Endodermal cell (in vitro differentiated cells): ENCODE data around the gene OPA1. TPM values are rescaled to one million over a fixed set of nuclear protein-coding genes. Genes with fewer than 3 reads are reported as not detected.
A peak's percentile ranks its signal among the peaks of the same experiment; 100 is the strongest.

ENCODE experiments used
- DNase-seq: peaks from one replicate; pipeline ENCODE4 v3.0.0-alpha.2; 2017
- H3K27ac ChIP-seq: 2 replicates; pipeline ENCODE4 v1.5.1; 2013; ENCODE audit warnings: mild to moderate bottlenecking, low read depth, low read length, moderate library complexity
- H3K27me3 ChIP-seq: 2 replicates; pipeline ENCODE4 v1.6.1; 2013; ENCODE audit warnings: mild to moderate bottlenecking, low read length, moderate library complexity; ENCODE audit not compliant: insufficient read depth, control insufficient read depth, poor library complexity, severe bottlenecking
- H3K36me3 ChIP-seq: 2 replicates; pipeline ENCODE4 v1.7.0; 2013; ENCODE audit warnings: mild to moderate bottlenecking, low read length, moderate library complexity; ENCODE audit not compliant: control insufficient read depth, insufficient read depth
- H3K4me1 ChIP-seq: one replicate; pipeline ENCODE4 v1.7.0; 2013; ENCODE audit warnings: low read length; ENCODE audit not compliant: control insufficient read depth, insufficient read depth
- H3K4me3 ChIP-seq: 2 replicates; pipeline ENCODE4 v1.5.1; 2013; ENCODE audit warnings: mild to moderate bottlenecking, low read length, moderate library complexity
- H3K9ac ChIP-seq: 2 replicates; pipeline ENCODE4 v1.6.1; 2013; ENCODE audit warnings: mild to moderate bottlenecking, low read length, moderate library complexity; ENCODE audit not compliant: poor library complexity, severe bottlenecking; ENCODE audit errors: extremely low read depth
- H3K9me3 ChIP-seq: 2 replicates; pipeline ENCODE4 v1.6.1; 2013; ENCODE audit warnings: mild to moderate bottlenecking, low read length, moderate library complexity; ENCODE audit not compliant: control insufficient read depth
- H3K27ac Mint-ChIP-seq: 2 replicates; pipeline ENCODE4 v1.8.0; 2020; ENCODE audit warnings: mixed read lengths
- H3K27me3 Mint-ChIP-seq: 2 replicates; pipeline ENCODE4 v1.8.0; 2021; ENCODE audit warnings: mild to moderate bottlenecking, mixed read lengths; ENCODE audit not compliant: insufficient read depth
- H3K36me3 Mint-ChIP-seq: 2 replicates; pipeline ENCODE4 v1.8.0; 2020; ENCODE audit warnings: low read depth, mixed read lengths
- H3K4me1 Mint-ChIP-seq: 2 replicates; pipeline ENCODE4 v1.8.0; 2020; ENCODE audit warnings: mixed read lengths
- H3K4me3 Mint-ChIP-seq: 2 replicates; pipeline ENCODE4 v1.8.0; 2020; ENCODE audit warnings: mild to moderate bottlenecking, moderate library complexity, mixed read lengths
- H3K9me3 Mint-ChIP-seq: 2 replicates; pipeline ENCODE4 v1.8.0; 2020; ENCODE audit warnings: mild to moderate bottlenecking, mixed read lengths
- WGBS, 2 experiments: methylation state at CpG; one replicate each; pipeline versions ENCODE4 v1.1.5 to v1.1.7; 2013; ENCODE audit warnings: missing lambda C conversion rate in 2 of 2, mixed read lengths in 1 of 2; ENCODE audit not compliant: insufficient coverage in 1 of 2, insufficient read length in 1 of 2; 5-methylcytosine and 5-hydroxymethylcytosine counted together
- total RNA-seq, 2 donors: library from RNA; stranded (reverse); fragmentation: NEBNext Ultra II Directional in 1 of 2; extraction: Animal tissue kit (Norgen Biotek cat#: 25700) in 1 of 2; gene quantifications; 2 replicates in 1 of 2; 3 replicates in 1 of 2; pipeline ENCODE4 v1.2.1, GENCODE V29; 2021
- TF ChIP-seq, protein P1 (sequence below): fragments of 200-600 bp; sonication (generic); conservative IDR thresholded peaks from 2 replicates; pipeline ENCODE4 v1.5.0; 2021; ENCODE audit warnings: antibody characterized with exemption, mild to moderate bottlenecking

The OPA1 gene
- total RNA-seq, 2 donors from 2014 or later: 61.5 to 69.4 TPM

GRCh38 chr3:193702967-193703366, 110.0 kb downstream of the OPA1 start:
- no peak overlapping the region for H3K4me3 Mint-ChIP-seq
- H3K27me3 ChIP-seq: no peaks in the 10 kb centered on the region
- H3K4me1 ChIP-seq: no peaks in the 10 kb centered on the region
- no peaks in the 10 kb centered on the region for H3K27me3 Mint-ChIP-seq
- no peak overlapping the region for H3K4me3 ChIP-seq
- no peak overlapping the region for H3K9ac ChIP-seq
- H3K27ac ChIP-seq: no peak overlapping the region
- 86 to 90% methylated on average over 1 to 3 of the region's 3 CpGs for WGBS, 2 experiments
- TF ChIP-seq, protein P1, sequence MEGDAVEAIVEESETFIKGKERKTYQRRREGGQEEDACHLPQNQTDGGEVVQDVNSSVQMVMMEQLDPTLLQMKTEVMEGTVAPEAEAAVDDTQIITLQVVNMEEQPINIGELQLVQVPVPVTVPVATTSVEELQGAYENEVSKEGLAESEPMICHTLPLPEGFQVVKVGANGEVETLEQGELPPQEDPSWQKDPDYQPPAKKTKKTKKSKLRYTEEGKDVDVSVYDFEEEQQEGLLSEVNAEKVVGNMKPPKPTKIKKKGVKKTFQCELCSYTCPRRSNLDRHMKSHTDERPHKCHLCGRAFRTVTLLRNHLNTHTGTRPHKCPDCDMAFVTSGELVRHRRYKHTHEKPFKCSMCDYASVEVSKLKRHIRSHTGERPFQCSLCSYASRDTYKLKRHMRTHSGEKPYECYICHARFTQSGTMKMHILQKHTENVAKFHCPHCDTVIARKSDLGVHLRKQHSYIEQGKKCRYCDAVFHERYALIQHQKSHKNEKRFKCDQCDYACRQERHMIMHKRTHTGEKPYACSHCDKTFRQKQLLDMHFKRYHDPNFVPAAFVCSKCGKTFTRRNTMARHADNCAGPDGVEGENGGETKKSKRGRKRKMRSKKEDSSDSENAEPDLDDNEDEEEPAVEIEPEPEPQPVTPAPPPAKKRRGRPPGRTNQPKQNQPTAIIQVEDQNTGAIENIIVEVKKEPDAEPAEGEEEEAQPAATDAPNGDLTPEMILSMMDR: no peak
- no peak overlapping the region for H3K27ac Mint-ChIP-seq
- peaks cover 9% of the 10 kb centered on the region for H3K36me3 Mint-ChIP-seq
- H3K9me3 Mint-ChIP-seq: no peaks in the 10 kb centered on the region
- no peak for DNase-seq
- no peaks in the 10 kb centered on the region for H3K9me3 ChIP-seq
- H3K36me3 ChIP-seq: peaks cover 2% of the 10 kb centered on the region
- peaks cover 4% of the 10 kb centered on the region for H3K4me1 Mint-ChIP-seq

DNA sequence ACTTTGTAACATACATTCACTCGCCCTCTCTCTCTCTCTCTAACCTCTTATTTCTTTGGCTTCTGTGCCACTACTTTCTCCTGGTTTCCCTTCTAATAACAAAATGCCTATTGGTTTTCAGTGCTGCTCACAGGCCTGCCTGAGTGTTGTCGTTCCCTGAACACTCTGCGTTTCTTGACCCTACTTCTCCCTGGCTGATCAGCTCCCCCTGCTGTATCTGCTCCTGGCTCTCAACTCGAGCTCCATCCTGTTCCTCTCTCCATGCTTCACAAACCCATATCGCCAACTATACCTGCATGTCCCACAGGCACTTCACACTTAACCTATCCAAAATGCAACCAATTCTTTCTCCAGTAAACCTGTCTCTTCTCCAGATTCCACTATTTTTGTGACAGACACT, 111.4 kb downstream of the OPA1 start:
- H3K36me3 ChIP-seq: no peaks in the 10 kb centered on the region
- peaks cover 6% of the 10 kb centered on the region for H3K36me3 Mint-ChIP-seq
- no peaks in the 10 kb centered on the region for H3K9me3 ChIP-seq
- no peaks in the 10 kb centered on the region for H3K4me1 ChIP-seq
- H3K27me3 ChIP-seq: no peaks in the 10 kb centered on the region
- TF ChIP-seq, protein P1: peak; percentile 66
- no peak overlapping the region for H3K4me3 Mint-ChIP-seq
- no peak overlapping the region for H3K9ac ChIP-seq
- DNase-seq: peak; percentile 76
- H3K27ac ChIP-seq: no peak overlapping the region
- WGBS, 2 experiments: 62 to 70% methylated on average over 4 to 5 of the region's 5 CpGs
- peak overlapping the region; percentile 11 for H3K27ac Mint-ChIP-seq
- H3K4me1 Mint-ChIP-seq: peaks cover 4% of the 10 kb centered on the region
- H3K4me3 ChIP-seq: no peak overlapping the region
- no peaks in the 10 kb centered on the region for H3K27me3 Mint-ChIP-seq
- H3K9me3 Mint-ChIP-seq: no peaks in the 10 kb centered on the region

DNA sequence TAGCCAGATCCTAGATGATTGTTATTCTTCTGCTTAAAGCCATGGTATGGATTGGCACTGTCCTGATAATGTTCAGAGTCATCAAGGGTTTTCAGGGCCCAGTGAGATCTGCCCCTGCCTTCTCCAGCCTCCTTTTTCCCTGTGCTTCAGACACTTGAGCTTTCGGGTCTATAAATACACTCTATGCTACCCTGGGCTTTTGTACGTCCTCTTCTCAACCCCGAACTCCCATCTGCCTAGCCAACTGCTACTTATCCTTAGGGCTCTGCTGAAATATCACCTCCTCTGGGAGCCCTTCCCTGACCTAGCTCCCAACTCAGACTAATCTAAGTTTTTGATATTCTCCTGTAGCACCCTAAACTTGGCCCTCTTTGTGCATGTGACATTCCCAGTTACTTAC, 115.3 kb downstream of the OPA1 start:
- H3K27ac ChIP-seq: no peak overlapping the region
- H3K9me3 Mint-ChIP-seq: peaks cover 16% of the 10 kb centered on the region
- TF ChIP-seq, protein P1: no peak
- DNase-seq: no peak
- H3K27me3 Mint-ChIP-seq: no peaks in the 10 kb centered on the region
- H3K9ac ChIP-seq: no peak overlapping the region
- no peaks in the 10 kb centered on the region for H3K4me1 ChIP-seq
- no peaks in the 10 kb centered on the region for H3K36me3 Mint-ChIP-seq
- 77 to 88% methylated on average over 3 of the region's 3 CpGs for WGBS, 2 experiments
- peaks cover 17% of the 10 kb centered on the region for H3K4me1 Mint-ChIP-seq
- no peak overlapping the region for H3K4me3 Mint-ChIP-seq
- no peaks in the 10 kb centered on the region for H3K36me3 ChIP-seq
- H3K27ac Mint-ChIP-seq: no peak overlapping the region
- H3K4me3 ChIP-seq: no peak overlapping the region
- no peaks in the 10 kb centered on the region for H3K27me3 ChIP-seq
- peaks cover 7% of the 10 kb centered on the region for H3K9me3 ChIP-seq
